HG03432 (cell line): Measurements from ENCODE around the gene METTL1.

Experiments used
- ATAC-seq: cut with Tn5 transposase; IDR thresholded peaks from one replicate; pipeline ENCODE4 v1.9.1; 2021; ENCODE audit warnings: mild to moderate bottlenecking, moderate library complexity; ENCODE audit not compliant: unreplicated experiment

The METTL1 gene

DNA sequence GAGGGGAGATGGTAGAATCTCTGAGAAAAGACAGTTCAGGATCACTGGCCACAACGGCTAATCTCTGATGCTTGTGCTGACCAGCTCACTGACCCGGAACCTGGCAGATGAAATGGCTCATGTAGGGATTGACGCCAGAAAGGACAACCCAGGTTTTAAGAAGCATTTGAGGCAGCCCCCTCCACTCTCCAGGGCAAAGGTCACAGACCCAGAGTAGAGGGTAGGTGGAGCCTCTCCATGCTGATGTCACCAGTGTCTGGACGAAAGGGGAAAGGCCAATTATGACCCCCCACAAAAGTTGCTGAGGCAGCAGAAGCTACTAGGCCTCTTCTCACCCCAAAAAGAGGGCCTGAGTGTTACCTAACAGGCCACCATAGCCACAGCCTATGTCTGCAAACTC, 1.2 kb downstream of the METTL1 start:
- no peak for ATAC-seq

DNA sequence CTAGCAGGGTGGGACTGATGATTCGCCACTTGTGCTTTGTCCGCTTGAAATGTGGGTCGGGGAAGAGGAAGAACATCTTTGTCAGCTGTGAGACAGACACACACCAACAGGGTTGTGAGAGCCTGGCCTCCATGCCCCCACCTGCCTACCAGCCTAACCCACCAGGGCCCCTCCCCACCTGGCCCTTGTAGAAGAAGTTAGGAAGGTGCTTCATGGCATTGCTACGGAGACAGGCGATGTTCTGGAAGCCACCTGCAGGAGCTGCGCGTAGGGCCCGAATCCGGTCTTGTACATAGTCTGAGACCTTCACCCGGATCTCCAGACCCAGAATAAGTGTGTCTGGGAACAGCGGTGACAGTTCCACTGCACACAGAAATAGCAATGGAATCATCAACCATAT, 2.3 kb downstream of the METTL1 start:
- ATAC-seq, result no peak

DNA sequence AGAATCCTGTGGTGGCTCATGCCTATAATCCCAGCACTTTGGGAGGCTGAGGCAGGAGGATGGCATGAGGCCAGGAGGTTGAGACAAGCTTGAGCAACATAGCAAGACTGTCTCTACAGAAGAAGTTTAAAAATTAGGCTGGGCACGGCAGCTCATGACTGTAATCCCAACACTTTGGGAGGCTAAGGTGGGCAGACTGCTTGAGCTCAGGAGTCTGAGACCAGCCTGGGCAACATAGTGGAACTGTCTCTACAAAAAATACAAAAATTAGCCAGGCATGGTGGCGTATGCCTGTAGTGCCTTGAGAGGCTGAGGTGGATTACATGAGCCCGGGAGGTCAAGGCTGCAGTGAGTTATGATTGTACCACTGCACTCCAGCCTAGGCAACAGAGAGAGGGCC, 4.0 kb downstream of the METTL1 start:
- no peak for ATAC-seq

DNA sequence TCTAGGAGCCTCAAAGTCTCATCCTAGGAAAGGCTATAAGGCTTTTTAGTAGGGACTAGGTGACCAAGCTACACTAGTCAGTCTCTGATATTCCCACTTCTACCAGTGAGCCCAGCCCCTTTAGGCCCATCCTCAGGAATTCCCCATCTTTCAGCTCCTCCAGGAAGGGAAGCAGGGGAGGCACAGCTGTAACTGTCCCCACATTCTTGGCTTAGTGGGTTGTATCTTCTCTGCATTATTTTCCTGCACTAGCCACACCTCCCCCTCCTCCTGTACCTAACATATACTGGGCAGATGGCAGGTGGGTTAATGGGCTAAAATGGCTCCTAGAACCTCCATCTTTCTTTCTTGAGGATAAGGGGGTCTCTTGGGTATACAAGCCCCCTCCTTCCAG, 4.6 kb downstream of the METTL1 start:
- no peak for ATAC-seq

DNA sequence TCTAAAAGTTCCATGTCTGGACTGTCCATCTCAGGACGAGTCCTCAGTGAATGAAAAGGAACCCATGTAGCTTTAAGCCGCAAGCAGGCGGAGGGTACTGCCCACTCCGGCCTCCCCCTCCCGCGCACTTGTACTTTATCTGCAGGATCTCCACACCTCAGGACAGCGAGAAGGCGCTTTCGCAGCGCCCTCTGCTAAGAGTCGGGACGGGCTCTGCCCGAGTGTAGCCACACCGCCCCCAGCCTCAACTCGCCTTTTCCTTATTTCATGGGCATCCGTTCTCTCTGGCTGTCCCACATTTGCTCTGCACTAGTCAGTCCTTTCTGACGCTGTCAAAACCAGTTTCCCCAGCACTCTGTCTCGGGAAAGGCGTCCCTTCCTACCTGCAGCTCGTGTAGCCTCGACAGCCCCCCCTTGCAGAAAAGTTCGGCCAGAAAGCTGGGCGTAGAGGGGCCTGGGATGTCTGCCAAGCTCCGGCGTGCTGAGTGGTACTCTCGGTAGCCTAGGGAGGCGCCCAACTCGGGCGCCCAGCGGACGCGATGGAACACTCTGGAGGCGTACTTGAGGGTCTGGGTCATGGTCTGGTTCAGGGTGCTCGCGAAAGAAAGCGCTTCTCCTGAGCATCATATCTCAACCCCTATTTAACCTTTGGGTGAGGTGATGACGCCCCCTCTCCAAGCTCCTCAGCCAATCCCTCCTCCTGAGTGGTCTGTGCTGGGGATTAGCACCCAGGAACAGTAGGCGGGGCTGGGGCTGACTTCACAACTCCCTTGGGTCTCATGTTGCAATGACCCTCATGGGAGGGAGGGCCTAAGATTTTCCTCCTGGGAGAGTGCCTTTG, 5.2 kb downstream of the METTL1 start, which contains the start of gene CYP27B1:
Gene CYP27B1, minus strand, starts transcription at position 615 of the 841 bp plus-strand sequence. Its CDS starts 37 bp downstream, at position 578.
- no peak for ATAC-seq

DNA sequence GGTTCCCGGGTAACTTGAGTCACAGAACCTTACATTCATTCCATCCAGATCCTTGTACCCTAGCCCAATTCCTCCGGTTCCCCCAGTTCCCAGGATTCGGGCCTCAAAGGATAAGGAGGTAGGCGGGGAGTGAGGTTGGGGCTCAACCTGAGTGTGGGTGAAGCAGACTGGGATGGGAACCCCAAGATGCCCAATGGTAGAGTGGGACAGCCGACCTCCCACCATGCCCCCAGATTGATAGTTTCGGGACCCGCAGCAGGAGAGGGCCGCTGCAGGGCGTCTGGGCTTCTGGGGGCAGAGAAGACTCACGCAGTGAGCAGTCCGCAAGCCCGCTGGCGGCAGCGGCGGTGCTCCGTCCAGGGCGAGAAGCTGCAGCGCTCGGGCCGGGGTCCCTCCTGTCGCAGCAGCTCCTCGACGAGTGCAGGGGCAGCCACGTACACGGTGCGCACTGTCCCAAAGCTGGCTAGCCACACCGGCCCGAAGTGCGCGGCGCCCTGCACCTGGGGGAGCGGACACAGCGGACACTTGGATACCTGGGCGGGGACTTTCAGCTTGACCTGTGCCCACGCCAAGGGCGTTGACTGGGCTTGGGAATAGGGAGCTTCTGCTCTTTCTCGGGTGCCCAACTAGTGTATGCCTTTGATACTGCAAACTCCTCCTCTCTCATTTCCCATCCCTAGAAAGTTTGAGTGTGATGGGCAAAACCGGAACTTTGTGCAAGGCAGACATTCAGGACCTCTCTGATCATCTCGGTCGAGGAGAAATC, 6.0 kb downstream of the METTL1 start:
- ATAC-seq, result no peak

DNA sequence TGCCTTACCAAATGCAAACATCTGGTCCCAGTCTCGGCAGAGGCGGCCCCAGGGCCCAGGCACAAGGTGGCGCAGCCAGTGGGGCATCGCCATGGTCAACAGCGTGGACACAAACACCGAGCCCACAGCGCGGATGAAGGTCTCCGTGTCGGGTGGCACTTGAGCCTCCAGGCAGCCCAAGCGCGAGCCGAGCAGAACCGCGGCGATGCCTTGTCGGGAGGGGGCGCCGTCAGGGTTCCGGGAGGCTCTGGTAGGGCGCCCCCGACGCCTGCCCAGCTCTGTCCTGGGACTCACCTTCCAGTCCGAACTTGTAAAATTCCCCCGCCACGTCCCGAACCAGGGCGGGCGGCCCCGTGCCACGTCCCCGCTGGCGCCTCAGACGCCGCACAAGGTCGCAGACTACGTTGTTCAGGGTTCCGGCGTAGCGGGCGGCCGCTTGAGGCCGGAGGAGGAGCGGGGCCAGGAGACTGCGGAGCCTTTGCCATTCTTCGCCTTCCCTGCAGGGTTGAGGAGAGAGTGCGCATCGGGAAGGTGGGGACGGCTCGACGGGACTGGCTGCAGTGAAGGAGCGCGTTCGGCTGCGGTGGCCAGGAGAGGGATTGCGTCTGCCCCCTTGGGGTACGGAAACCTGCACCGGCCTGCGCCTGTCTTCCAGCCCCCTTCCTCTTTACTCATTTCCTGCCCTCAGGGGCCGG, 6.8 kb downstream of the METTL1 start:
- ATAC-seq, result peak; percentile 72

DNA sequence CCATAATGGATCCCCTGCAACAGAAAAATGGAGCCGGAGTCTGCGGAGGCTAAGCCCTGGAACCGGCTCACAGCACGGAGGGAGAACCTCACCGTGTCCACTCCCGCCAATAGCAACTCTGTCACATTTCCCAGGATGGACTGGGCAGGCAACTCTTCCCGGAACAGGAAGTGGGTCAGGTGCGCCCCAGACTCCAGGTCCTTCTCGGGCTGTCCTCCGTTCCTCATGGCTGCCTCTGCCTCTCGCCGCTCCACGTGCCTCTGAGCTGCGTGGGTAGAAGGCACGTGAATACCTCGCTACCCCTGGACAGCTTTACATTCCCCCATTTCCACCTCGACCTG, 7.3 kb downstream of the METTL1 start:
- ATAC-seq, result peak; percentile 2

DNA sequence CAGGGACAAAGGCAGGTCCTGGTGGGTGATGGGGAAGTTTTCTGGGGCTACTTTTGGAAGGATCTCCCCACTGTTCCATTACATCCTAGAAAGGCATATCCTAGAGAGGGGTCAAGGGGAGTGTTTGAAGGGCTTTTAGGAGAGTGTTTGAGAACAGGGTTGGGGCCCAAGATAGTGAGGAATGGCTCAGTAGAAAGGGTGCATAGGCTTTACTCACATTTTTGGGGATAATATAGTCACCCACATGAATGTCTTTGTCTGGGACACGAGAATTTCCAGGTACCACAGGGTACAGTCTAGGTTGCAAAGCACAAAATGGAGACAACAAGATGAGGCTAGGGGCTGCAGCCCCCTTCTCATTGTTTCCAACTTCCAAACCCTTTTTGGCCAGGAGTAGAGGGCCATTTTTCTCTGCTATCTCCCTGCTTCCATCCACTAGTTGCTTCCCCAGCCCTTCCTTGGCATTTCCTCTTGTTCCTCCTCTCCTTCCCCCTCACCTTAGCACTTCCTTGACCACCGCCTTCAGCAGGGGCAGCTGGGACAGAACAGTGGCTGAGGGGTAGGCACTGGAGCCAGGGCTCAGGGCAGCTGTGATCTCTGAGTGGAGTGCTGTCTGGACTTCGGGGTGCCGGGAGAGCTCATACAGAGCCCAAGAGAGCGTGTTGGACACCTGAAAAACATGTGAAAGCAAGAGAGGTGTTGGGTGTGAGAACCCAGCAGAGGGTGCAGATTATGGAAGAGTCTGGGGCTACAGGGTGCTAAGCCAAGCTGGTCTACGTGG, 7.8 kb downstream of the METTL1 start:
- ATAC-seq, result no peak

DNA sequence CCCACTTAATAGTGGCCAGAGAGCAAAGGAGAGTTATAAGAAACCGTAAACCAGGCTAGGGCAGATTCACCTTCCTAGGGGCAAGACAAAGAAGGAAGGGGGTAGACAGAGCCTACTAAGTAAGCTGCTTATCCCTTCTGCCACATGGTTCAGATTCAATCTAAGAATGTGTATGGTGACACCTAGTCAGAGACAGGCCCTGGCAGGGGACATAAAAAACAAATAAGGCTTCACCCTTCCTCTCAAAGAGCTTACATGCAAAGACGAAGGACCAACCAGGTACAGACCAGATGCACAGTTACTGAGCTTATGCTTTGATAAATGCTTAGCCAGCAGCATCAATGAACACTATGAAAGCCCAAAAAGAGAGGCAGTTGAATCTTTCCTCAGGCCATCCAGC, 9.4 kb downstream of the METTL1 start:
- no peak for ATAC-seq

DNA sequence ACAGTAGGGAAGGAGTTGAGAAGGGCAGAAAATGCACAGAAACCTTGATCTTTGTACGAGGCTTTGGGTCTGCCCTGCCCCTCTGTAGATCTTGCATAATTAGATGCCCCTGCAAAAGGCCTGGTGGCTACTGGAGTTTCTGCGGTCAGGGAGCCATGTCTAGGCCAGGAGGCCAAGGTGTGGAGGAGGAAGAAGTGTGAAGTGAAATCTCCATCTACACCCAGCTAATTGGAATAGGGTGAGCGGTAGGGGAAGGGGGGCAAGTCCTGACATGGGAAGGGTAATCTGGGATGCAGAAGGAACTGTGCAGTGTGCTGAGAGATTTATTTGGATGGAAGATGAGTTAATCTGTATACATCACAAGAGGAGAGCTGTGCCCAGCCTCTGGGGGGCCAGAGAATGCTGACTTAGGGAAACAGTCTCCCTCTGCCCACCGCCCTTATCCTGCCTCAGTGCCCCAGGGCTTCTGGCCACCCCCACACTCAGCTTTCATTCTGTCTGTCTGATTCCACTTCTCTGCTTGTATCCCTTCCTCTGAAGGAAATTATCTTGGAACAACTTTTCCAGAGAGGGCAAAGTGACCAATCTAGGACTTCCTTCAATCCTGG, 10.4 kb downstream of the METTL1 start:
- ATAC-seq, result no peak

DNA sequence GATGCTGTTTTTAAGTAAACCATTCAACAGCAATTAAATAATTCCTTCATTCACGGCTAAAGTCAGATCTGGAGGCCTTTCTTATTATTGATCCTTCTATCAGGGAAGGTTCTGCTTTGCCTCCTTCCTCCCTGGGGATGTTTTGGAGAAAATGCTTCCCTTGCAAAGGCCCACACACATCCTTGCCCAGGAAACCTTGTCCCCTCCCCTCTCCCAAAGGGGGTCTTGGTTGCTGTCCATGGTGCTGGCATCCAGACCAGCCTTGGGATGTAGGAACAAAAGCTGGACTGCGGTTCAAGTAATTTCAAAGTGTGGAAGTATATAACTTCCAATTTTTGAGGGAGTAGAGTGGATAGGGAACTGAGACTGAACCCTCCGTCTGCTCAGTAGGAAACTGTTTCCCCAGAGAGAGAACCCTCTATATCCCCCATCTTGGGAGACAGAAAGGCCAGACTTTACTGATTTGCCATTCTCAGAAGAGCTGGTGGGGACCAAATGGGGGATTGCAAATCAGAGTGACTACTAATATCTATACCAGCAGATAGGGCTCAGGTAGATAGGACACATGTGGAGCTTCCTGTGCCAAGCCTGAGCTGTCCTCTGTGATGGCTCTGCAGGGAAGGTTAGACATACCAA, 11.4 kb downstream of the METTL1 start:
- no peak for ATAC-seq

DNA sequence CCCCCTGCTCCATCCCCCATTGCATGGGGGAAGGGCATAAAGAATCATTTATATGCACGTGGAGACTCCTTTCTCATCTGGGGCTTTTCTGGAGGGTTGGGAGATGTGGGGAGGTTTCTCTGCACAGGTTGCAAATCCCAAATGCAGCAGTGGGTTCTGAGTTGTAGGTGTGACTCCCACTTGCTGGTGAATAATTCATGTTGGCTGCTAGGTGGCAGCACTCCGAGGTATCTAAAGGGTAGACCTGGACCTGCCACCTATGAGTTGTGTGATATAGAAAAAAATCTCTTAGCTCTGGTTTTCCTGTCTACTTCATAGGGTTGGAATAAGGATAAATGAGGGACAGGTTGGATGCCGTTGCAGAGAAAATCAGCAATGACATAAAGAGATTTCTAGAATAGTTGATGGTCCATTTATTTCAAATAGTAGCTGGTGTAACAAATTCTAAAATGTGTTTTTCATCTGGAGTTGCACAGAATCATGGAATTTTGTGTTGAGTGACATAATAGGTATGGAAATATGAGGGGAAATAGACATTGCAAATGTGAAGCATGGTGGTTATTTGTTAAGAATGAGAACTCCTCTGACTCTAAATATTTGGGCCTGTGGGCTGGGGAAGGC, 12.4 kb downstream of the METTL1 start:
- ATAC-seq, result no peak

DNA sequence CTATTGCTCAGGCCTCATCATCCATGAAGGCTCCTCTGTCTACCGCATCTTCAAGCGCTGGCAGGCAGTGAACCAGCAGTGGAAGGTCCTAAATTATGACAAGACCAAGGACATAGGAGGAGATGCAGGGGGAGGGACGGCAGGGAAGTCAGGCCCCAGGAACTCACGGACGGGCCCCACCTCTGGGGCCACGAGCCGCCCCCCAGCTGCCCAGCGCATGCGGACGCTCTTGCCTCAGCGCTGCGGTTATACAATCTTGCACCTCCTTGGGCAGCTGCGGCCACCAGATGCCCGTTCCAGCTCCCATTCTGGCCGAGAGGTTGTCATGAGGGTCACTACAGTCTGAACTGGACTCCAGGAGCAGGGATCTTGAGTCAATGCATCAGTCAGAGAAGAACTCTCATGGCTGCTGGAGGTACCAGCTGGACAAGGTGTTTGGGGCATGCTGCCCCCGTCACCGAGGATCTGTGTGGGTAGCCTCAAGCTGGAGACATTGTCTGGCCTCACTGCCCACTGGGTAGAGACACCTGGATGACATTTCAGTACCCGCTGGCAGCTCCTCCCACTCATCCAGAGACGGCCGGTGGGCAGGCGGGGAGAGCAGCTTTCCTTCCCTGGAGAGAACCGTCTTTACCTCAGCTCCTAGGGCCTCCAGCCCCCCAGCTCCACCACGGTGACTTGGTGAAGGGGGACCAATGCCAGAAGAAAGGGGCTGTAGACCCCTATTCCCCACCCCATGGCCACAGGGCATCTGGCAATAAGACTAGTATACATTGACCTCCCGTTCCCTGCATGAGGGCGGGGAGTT, 13.1 kb downstream of the METTL1 start:
- no peak for ATAC-seq

DNA sequence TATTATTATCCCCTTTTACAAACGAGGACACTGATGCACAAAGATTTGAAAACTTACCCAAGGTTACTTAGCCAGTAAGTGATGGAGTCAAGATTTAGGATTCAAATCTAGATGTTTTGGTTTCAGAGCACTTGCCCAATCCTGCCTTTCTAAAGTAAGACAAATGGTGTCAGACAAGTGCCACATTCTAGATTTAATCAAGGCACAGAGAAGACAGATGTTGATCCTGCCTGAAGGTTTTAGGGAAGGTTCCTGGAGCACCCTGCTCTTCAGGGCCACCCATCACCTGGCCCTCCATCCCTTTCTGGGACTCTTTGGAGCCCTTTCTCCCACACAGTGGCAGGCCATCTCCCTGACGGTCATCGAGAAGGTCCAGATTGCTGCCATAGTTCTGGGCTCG, 14.1 kb downstream of the METTL1 start:
- no peak for ATAC-seq

DNA sequence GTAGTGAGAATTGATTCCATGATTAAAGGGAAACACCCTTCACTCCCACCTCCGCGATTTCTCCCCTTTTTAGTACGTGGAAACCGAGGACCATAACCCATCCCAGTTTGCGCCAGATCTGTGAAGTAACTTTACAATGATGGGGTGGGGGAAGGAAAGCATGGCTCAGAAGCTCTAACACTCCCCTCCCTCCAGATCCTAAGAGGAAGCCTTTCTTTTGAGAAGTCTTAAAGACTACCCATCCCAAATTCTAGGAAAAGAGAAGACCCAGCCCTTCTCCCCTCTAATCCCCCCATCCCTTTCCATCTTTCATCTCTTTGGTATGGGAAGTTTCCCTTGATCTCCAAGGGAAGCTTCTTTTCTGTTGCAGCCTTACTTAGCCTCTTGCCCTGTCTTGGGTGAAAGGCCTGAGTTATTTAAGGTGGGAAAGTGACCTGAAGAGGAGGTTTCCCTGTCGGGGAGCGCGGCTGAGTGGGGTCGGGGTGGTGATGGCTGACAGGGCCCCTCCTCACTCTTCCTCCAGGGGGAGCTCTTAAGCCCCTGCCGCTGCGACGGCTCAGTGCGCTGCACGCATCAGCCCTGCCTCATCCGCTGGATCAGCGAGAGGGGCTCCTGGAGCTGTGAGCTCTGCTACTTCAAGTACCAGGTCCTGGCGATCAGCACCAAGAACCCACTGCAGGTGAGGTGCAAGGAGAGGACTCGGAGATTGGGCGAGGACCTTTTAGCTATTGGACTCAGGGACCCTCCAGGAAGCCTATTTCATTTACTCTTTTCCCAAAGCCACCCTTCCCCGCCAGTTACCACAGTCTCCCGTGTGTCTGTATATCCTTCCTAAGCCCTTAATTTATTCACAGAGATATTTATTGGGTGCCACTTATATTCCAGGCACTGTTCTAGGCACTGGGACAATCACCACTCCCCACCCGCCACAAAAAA, 15.2 kb downstream of the METTL1 start:
- peak; percentile 20 for ATAC-seq

DNA sequence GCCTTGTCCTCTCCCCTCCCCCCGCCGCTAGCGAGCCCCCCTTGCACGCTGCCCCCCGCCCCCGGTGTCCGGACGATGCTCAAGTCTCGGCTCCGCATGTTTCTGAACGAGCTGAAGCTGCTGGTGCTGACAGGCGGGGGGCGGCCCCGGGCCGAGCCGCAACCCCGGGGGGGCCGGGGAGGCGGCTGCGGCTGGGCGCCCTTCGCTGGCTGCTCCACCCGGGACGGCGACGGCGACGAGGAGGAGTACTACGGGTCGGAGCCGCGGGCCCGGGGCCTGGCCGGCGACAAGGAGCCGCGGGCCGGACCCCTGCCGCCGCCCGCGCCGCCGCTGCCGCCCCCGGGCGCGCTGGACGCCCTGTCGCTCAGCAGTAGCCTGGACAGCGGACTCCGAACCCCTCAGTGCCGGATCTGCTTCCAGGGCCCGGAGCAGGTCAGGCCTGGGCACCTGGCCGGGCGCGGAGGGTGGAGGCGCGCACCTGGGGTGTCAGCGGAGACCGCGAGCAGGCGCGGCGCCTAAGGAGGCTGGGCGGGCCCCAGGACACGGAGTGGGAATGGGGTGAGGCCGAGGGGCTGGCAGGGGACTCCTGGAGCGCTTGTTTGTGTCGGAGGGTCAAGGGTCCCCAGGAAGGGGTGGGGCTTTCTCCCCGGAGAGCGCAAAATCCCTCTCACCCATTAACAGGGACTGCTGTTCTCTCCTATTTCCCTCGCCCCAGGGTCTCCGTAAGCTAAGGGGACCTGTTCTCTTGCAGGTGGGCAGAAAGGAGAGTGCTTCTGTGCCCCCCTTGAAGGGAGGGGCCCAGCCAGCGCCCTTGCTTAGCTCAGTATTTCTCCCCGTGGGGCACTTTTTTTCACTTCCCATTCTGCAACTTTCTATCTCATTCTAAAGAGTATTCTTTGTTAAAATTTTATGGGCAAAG, 16.2 kb downstream of the METTL1 start:
- ATAC-seq, result no peak
